CD4-positive, alpha-beta T cell treated with Interleukin-17A for 4 hours (primary cell): Measurements from ENCODE around the gene ISM2.

ENCODE experiments used
- DNase-seq: peaks from one replicate; pipeline ENCODE4 v3.0.0-alpha.2; 2020; ENCODE audit warnings: mixed read lengths

ISM2 gene

GRCh38 chr14:77507762-77508161, 9.1 kb upstream of the ISM2 start:
- DNase-seq, result no peak

DNA sequence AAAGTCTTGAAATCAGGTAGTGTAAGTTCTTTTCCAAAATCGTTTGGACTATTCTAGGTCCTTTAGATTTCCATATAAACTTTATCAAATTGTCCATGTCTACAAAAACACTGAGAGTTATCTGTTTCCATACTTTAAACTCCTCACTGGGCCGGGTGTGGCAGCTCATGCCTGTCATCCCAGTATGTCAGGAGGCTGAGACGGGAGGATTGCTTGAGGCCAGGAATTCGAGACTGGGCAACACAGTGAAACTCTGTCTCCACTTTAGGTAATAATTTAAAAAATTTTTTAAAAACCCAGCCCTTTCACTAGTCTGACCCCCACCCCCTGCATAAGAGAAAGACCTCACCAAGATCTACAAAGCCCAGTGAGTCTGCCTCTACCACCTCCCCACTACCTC, 6.4 kb upstream of the ISM2 start:
- DNase-seq, result no peak

DNA sequence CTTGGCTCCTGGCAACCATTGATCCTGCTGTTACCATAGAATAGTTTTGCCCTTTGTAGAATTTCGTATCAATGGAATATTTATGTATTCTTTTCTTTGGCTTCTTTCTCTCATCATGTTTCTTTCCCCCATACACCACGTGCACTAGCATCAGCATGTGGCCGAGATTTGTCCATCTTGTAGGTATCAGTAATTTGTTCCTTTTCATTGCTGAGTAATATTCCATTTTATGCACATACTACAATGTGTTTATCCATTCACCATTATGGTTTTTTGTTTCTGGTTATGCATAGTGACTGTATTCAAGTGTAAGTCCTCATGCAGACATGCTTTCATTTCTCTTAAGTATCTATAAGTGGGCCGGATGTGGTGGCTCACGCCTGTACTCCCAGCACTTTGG, 4.5 kb upstream of the ISM2 start:
- no peak for DNase-seq

- DNase-seq, result no peak
Observed at GRCh38 chr14:77502109-77502782, 3.6 kb upstream of the ISM2 start.

DNA sequence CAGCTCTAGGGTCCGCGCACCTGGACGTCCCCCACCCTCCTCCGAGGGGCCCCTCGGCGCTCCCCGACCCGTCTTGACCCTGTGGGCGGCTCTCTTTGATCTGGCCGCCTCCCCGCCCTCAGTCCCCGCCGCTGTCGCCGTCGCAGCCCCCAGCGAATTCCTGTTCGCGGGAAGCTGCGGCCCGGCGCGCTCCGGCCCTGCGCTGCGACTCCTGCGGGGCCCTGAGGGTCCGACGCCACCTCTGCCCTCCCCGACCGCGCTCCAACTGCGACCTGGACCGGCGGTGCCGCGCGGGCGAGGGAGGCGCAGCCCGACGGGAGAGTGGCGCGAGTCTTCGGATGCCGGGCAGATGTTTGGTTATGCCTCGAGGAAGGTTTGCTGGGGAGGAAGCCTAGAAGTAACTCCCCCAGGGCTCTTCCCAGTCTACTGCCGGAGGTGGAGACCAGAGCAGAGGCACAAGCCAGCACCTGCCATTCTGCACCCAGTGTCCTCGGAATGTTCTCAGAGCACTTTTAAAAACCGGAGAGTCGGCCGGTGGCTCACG, 440 bp upstream of the ISM2 start:
- no peak for DNase-seq

- DNase-seq, result no peak
Observed at GRCh38 chr14:77495334-77495733, 3.3 kb downstream of the ISM2 start.

DNA sequence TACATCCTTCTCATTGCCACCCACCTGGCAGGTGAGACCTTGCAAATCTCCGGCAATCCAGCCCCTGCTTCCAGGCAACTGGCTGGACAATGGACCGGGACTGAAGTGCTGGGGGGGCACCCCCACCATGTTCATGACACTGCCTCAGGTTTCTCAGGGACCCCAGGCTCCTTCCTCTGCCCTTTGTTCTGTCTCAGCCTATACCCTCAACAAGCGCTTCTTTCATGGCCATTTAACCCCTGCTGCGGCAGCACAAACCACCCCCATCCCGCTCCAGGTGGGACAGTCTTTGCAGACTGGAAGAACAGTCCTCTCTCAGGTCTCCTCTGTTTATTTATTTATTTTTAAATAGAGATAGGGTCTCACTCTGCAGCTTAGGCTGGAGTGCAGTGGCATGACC, 7.6 kb downstream of the ISM2 start:
- no peak for DNase-seq

DNA sequence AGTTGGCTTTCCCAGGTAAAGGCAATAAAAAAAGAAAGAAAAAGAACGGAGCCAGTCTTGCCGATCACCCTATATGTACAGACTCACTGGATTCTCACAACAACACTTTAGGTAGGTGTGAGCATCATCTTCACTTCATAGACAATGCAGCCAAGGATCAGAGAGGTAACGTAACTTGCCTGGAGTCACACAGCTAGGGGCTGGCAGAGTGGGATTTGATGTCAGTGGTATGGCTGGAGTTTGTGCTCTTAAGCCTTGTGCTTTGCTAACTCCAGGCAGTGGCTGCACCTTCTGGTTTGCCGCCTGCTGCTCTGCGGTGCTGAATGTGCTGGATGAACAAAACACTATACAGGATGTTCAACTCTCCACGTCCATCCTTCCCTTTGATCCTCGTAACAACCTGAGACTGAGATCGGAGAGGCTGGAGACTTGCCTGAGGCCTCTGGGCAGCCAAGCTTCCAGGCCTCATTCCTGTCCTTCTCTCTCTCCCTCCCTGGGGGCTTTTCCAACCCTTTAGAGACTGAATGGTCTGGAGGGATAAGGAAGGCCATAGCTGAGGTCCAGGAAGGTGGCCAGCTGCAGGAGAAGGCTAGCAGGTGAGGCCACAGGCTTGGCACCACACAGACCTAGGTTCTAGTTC, 8.1 kb downstream of the ISM2 start:
- DNase-seq, result no peak

DNA sequence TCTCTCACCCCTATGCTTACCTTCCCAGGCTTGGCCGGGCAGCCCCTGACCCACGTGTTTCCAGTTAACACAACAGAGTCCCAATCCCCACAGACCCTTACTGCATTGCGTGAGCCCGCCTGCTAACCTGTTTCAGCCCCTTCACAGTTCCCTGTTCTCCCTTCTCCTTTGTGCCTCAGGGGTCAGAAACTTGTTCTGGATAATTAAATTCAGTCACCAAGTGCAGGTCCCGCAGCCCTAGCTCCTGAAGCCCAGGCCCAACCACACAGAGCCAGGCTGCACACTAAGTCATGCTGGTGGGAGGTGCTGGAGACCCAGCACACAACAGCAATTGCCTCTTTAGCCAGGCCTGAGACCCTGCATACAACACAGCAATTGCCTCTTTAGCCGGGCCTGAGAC, 9.6 kb downstream of the ISM2 start:
- no peak for DNase-seq

DNA sequence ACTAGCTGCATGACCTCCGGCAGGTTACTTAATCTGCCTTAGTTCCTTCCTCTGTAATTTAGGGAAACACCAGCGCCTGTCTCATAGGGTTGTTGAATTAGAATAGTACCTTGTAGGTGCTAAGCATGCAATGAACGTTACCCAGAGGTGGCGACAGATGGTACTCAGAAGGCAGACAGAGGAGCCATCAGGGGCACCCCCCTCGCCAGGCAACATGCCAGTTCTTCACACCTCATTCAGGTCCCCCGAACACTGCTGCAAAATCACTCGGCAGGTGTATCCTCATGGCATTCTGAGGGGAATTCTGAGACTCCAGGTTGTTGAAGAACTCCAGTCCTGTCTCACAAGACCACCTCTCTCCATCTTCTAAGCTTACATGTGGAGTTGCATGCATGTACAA, 10.1 kb downstream of the ISM2 start:
- DNase-seq, result no peak

GRCh38 chr14:77485901-77486678, 12.5 kb downstream of the ISM2 start:
- no peak for DNase-seq

GRCh38 chr14:77485256-77485655, 13.4 kb downstream of the ISM2 start:
- DNase-seq, result no peak

DNA sequence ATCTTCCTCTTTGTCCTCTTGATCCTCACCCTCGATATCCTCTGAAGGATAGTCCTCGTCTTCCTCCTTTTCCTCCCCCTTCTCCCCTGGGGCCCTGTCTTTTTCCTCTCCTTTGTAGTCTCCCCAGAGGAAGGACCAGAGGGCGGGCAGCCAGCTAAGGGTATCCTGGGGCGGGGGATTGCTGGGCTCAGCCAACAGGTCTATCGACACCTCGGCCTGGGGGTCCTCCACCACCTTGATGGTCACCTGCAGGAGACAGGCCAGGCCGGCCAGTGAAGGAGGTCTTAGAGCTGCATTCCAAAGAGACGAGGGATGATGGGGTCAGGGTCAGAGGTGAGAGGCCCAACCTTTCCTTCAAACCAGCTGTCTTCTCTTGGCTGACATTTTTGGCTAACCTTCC, 16.2 kb downstream of the ISM2 start:
- DNase-seq, result no peak

DNA sequence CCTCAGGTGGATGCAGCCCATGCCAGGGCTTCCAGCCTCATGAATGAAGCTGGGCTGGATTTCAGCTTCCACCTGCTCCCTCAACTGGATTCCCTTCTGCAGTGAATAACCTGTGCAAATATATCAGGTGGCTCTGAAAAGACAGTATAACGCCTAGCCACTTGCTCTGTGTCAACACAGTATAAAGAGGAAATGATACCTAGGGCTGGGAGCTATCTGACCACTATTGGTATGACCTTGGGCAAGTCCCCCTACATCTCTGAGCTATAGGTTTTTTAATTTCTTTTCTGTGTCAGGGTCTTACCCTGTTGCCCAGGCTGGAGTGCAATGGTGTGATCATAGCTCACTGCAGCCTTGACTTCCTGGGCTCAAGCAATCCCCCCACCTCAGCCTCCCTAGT, 19.8 kb downstream of the ISM2 start:
- no peak for DNase-seq

DNA sequence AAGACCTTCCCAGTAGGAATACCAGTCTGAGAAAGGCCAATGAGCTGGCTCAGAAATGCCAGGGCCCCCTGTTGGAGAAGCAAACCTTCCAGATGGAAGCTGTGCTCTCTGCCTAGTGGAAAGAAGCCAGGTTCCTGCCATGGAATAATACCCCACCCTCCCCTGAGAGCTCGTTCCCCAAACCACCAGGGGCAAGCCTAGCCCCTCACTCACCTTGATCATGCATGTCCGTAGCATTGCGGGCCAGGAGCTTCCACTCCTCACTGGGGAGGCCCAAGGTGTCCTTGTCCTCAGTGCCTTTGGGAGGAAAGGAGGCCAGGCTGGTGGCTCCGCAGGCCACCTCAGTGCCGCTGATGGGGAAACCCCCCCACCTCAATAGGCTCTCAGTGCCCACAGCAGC, 20.6 kb downstream of the ISM2 start:
- no peak for DNase-seq

GRCh38 chr14:77475432-77476115, 23.0 kb downstream of the ISM2 start:
- no peak for DNase-seq

DNA sequence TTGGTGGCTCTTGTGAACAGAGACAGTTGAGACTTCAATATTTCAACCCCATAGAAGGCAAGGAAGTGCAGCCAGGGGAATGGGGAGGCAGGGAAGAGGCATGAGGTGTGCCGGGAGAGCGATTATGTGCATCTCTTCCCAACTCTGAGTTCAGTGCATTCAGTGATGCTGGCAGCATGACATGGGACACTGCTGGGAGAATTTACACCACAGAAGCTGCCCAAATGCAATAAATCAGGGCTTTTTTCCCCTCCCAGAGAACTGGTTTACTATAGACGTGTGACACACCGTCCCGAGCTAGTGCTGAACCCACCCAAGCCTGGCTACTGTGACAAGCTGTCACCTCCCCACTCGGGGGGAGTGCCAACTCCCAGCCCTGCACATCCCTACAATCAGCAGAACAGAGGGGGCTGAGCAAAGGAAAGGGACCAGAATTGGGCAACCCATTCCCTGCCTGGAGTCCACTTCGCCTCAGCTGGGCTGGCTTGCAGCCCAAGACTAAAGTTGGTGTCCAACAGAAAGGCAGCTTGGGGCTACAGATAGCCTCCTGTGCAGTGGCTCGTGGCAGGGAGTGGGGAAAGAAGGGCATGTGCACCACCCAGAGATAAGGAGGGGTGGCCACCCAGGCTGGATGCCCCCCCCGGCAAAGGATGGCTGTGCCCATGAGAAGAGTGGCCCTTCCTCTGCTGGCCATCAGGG, 24.0 kb downstream of the ISM2 start:
- DNase-seq, result no peak

GRCh38 chr14:77473921-77474320, 24.7 kb downstream of the ISM2 start:
- DNase-seq, result no peak

DNA sequence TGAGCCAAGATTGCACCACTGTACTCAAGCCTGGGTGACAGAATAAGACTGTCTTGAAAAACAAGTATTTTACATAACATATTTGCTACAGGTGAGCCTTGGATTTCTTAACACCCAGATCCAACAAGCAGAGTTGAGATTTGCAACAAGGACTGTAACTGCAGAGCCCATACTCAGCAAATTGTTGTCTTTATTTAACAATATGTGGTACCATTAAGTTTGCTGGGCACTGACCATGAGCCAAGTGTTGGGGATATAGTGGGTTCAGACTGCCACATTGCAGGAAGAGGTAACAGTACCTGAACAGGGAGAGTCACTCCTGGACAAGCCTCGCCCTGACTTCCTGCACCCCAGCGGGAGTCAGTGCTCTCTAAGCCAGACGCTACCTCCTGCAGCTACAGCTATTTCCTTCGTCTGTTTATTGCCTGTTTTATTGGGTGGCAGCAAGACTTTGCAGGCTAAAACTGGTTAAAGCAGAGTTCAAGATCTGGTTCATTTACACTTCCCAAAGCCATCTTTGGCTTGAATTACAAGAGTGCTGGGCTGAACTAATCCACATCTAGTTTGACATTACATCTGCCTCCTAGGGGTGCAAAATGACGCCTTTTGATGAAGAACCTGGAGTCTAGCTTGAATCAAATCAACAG, 28.3 kb downstream of the ISM2 start:
- DNase-seq, result no peak

DNA sequence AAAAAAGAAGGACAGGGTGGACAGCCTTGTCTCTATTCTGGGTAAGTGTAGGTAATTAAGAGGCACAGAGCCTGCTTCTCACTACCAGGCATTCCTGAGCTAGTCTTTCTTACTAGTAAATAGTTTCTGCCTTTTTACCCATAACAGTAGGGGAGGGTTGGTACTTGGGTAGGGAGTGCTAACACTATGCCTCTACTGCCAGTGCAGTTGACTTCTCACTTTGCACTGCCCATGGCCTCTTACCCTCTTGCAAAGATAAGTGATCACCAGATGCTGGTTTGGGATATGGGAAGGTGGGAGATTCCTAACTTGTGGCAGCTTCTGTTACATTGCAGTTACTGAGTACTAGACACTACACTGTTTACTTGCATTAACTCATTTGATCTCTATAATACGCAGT, 29.1 kb downstream of the ISM2 start:
- no peak for DNase-seq

DNA sequence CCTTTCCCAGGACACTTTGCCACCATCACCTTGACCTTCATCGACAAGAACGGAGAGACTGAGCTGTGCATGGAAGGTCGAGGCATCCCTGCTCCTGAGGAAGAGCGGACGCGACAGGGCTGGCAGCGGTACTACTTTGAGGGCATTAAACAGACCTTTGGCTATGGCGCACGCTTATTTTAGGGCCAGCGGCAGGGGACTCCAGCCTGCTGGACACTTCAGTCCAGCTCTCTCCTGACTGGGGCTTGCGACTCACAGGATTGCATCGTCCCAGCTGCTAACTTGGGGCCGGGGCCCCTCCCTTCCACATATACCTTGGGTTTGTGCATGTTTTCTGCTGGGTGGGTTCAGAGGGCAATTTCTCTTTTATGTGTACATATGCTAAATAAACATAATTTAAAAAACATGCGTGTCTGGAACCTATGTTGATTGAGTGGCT, 29.5 kb downstream of the ISM2 start:
- no peak for DNase-seq

GRCh38 chr14:77467801-77468200, 30.8 kb downstream of the ISM2 start:
- DNase-seq, result no peak
